Activated CD8-positive, alpha-beta memory T cell treated with anti-CD3 and anti-CD28 coated beads, Interleukin-2, amount 50 U/mL, for 4 hours (primary cell): Measurements from ENCODE around the gene MYO5C.

ENCODE experiments used
- DNase-seq: peaks from one replicate; pipeline ENCODE4 v3.0.0-alpha.2; 2020

Gene MYO5C, protein sequence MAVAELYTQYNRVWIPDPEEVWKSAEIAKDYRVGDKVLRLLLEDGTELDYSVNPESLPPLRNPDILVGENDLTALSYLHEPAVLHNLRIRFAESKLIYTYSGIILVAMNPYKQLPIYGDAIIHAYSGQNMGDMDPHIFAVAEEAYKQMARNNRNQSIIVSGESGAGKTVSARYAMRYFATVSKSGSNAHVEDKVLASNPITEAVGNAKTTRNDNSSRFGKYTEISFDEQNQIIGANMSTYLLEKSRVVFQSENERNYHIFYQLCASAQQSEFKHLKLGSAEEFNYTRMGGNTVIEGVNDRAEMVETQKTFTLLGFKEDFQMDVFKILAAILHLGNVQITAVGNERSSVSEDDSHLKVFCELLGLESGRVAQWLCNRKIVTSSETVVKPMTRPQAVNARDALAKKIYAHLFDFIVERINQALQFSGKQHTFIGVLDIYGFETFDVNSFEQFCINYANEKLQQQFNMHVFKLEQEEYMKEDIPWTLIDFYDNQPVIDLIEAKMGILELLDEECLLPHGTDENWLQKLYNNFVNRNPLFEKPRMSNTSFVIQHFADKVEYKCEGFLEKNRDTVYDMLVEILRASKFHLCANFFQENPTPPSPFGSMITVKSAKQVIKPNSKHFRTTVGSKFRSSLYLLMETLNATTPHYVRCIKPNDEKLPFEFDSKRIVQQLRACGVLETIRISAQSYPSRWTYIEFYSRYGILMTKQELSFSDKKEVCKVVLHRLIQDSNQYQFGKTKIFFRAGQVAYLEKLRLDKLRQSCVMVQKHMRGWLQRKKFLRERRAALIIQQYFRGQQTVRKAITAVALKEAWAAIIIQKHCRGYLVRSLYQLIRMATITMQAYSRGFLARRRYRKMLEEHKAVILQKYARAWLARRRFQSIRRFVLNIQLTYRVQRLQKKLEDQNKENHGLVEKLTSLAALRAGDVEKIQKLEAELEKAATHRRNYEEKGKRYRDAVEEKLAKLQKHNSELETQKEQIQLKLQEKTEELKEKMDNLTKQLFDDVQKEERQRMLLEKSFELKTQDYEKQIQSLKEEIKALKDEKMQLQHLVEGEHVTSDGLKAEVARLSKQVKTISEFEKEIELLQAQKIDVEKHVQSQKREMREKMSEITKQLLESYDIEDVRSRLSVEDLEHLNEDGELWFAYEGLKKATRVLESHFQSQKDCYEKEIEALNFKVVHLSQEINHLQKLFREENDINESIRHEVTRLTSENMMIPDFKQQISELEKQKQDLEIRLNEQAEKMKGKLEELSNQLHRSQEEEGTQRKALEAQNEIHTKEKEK (N-terminal part only)

DNA sequence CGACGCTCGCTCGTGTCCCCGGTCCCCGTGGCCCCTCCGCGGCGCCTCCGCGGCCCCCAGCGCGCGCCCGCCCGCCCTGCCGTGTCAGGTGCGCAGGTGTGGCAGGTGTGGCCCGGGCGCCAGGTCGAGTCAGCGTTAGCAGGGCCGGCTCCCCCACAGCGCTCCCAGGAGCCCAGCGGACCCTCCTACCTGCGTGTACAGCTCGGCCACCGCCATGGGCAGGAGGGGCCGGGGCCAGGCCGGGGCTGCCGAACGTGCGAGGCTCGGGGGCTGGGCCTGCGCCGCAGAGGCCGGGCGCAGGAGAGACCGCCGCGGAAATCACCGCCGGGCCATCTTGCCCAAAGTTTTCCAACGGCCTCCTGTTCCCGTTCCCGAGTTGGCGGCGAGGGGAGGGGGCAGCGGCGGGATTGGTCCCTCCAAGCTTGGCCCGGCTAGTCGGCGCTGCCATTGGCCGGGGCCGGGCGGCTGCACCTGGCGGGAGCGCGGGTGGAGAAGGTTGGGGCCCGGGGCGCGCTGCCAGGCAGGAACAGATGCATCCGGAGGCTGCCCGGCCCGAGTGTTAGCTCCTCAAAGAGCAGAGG, at the start of gene MYO5C:
Gene MYO5C, minus strand, starts transcription at position 384 of the 581 bp plus-strand sequence. Its CDS starts 168 bp downstream, at position 216.
- no peak for DNase-seq

DNA sequence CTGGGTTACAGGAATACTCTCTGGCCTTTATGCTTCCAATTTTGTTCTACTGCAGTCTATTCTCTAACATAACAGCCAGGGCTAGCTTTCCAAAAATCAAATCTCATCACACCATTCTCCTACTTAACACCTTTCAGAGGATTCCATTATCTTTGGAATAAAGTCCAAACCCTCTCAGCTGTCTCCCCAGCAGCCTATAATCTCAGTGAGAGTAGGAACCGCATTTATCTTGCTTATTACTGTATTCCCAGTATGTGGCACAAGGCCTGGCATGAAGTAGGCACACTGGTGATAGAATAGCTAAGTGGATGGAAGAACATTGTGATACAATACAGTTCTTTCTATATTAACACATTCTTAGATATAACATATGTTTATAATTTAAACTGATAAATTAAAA, 49.0 kb upstream of the MYO5C start:
- DNase-seq, result no peak

DNA sequence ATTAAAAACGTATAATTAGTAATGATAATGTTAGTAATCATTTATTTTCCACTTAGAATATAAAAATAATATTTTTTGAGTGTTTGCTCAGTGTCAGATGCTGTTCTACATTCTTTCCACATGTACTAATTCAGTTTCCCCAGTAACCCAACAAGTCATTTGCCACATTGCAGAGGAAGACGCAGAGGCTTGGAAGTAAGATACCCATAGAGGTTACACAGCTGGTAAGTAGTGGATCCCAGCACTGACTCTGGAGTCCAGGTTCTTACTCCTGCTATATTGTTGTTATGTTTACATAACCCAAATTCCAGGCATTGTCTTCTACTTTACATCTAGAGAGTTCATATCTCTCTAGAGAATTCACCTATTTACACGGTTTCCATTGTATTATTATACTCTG, 48.2 kb upstream of the MYO5C start:
- DNase-seq, result no peak

DNA sequence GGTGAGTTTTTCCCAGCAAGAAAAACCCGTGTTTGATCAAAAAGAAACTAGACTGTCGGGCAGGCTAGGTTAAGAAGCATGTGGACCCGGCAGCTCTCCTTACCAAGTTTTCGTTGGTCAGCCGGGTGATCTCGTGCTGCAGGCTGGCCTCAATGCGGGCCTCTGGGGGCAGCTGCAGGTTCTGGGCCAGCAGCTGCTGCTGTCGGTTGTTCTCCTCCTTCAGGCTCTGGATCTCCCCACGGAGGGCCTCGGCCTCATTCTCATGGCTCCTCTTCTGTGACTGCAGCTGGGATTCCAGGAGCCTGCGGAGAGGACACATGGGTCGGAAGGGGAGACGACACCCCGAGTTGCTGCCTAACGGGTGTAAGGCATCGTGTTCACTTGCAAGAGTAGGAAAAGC, 44.5 kb upstream of the MYO5C start:
- DNase-seq, result no peak

DNA sequence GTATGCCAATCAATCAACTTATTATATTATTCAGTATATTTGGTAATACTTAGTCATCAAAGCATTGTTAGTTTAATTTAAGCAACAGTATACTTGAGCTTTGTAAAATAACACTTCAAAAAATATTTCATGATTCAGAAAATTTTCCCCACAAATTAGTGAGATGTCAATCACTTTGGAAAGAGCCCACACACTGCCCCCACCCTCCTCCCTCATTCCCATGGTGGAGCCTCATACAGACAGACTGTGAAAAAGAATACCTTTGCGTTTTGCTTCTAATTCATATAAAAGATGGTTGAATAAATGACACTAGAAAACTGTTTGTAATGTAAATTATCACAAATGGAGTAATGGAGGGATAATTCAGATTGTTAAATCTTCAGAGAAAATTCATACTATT, 43.3 kb upstream of the MYO5C start:
- DNase-seq, result no peak

DNA sequence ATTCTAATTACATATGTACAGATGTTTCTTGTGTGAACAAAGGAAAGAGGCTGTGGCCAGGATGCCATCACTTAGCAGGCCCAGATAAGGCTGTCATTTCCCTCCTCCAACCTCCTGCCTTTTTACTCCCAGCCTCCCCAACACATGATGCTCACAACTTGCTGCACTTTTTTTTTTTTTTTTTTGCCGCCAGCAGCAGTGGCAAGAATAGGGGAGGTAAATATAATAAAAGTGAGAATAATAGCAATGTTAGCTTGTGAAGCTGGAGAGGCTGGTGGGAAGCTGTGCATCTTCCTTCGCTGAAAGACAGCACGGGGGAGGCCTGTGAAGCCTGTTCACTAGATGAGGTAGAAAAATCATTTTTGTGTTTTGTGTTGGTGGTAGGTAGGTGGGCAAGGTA, 42.5 kb upstream of the MYO5C start:
- no peak for DNase-seq

DNA sequence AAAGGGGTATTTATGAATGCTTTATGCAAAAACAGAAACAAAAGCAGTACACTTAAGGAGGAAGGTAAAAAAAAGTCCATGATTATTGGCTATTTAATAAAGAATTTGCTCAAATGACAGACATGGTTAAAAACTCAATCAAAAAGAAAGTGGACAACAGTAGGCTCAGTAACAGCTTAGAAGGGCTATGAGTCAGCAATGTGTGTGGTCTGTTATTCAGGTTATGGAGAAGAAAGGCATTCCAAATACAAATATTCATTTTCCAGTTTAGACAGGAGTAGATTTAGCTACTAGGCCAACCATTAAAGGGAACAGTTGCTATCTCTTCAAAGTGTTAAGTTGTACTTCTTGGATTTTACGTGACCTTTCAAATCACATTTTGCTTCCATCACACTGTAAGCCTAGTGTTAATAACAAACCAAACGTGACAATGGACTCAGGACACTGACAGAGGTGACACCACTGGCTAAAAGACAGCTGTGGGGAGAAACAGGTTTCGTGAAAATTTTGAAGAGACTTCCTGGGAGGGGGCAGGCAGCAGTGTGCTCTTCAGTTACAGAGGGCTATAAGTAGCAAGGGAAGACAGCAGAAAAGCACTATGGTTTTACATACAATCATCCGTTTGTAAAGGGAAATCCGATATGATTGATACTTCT, 41.7 kb upstream of the MYO5C start:
- DNase-seq, result no peak

DNA sequence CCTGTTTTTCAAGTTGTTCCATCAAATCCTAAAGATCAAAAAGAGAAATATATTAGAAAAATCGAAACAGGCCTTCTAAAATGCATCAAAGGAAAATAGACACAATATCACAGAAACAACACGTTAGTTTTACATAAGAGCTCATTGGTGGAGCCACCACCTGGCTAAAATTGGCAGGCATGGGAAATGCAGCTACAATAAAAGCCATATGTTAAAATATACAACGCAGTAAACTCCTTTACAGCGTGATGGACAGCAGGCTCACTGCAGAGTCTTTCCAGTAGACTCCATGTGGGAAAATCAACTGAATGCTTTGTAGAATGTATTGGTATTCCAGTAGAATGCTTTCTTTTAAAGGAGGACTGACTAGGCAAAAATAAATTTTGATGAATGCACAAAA, 40.9 kb upstream of the MYO5C start:
- no peak for DNase-seq

DNA sequence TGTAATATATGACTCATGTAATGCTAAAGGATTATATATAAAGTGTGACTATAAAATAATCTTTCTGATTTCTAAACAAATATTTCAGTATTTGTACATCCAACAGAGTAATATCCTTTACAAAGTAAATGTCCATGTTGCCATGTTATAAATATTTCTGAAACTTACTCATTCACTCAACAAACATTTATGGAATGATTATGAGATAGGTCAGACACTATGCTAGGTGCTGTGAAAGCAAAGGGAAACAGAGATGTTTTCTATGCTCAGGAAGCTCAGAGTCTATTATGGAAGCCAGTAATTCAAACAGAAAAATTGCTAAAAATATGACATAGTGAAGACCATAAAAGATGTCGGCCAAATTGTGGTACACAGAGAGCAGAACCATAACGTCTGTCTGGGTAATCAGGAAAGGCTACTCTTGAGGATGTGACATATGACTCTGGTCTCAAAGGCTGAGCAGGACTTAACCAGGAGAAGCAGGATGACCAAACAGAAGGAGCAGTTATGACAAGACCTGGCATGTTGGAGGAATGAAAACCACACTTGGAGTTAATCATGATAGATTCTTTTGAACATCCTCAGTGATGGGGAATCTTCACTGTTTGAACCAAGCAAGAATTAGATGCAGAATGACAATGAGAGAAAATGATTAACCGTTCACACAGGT, 39.0 kb upstream of the MYO5C start:
- DNase-seq, result no peak

DNA sequence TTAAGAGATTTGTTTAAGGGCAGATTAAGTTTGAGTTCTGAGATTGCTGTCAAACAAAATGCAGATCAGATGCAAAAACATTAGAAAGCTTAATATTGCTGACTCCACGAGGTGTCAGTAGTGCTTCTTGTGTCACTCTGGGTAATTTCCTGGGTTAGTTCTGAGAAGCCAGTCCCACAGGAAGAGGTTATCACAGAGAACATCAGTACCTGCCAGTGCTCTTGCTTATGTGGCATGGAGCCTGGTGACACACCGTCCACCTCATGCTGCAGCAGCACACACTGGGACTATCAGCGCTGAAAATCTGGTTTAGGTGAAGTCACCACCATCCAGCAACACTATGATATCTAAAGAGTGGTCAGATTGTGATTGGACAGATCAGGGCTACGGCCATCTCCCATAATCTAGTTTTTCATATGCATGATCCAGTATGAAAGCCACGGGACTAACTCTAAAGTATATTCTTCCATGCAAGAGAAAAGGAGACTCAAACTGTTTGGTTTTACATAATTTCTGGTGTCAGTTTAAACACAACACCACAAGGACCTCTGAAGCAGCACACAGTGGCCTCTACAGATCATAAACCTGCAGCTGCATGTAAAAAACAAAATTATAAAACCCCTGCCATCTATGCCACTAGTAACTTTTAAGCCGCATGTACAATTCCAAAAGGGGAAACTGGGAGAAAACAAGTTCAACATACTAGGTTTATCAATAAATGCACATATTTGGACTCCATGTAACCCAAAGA, 36.1 kb upstream of the MYO5C start:
- DNase-seq, result peak; percentile 34

DNA sequence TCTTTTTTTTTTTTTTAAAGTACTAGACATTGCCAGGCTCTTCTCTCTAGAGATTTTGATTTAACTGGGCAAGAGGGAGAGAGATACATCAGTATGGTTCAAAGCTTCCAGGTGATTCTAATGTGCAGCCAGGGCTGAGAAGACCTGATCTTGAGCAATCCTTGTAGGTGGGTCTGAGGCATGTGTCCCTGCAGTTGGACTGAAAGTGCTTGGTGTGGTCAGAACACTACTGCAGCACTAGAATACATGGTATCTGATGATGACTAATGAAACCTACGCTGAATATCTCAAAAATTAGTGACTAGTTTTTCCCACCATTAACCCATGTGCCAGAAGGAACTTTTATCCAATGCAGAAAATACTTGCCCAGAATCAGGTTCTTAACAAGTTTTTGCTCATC, 34.4 kb upstream of the MYO5C start:
- no peak for DNase-seq

DNA sequence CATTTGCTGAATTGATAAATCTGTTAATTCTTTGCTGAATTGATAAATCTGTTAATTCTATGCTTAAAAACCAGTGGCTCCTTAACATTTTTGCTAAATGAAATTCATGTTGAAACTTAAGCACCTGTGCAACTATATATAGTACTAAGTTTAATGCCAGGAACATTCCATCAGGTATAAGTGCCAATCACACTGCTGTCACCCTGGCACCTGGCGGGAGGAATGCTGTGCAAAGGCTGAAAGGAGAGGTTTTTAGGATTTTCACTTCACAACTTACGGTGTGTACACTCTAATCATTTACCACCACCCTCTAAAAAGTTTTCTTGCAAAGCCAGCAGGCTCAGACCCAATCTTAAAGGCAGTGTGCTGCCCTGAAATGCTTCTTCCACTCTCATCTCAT, 33.5 kb upstream of the MYO5C start:
- DNase-seq, result no peak

DNA sequence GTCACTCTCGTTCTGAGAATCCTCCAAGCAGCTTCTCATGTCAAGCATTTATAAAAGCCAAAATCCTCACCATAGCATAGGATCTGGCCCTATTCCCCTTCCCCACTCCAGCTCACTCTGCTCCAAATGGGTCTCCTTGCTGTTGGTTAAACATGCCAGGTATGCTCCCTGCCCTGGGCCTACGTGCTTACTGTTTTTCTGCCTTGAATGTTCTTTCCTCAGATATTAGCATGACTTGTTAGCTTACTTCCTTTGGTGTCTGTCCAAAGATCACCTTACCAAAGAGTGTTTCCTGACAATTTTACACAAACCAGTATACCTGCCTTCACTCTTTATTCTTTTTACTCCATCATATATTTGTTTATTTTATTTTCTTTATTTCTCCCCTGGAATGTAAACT, 33.1 kb upstream of the MYO5C start:
- DNase-seq, result no peak

DNA sequence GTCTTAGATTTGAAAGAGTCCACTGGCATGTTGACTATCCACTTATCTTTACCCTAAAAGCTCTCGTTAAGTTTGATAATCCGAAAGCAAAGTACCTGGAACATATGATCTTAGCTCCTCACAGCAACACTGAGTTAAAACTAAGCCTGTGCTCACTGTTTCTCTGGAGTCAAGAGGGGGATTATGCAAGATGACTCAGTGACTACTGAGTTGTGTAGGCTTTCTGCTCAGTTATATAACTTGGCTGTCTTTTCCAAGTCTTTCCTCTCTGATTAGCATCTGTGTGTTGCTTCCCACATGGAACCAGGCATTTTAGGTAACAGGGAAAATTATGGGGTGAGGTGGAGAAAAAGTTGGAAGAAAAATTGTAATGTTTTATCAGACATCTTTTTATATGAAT, 31.2 kb upstream of the MYO5C start:
- DNase-seq, result no peak

DNA sequence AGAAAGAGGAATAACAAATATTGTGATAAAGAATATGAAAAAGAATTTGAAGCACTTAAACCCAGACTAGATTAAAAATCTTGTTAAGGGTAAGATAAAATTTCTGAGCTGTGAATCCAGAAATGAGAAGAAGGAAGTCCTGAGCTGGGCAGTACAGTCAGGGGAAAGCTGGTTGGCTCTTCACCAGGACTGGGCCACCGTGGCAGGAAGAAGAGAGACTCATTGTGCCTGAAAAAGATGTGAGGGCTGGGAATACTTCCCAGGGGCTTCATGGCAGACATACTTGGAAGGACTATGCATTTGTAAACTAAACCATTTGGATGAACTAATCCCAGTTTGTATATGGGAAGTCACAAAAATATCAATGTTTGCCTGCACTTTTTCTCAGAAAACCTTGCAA, 28.5 kb upstream of the MYO5C start:
- no peak for DNase-seq

DNA sequence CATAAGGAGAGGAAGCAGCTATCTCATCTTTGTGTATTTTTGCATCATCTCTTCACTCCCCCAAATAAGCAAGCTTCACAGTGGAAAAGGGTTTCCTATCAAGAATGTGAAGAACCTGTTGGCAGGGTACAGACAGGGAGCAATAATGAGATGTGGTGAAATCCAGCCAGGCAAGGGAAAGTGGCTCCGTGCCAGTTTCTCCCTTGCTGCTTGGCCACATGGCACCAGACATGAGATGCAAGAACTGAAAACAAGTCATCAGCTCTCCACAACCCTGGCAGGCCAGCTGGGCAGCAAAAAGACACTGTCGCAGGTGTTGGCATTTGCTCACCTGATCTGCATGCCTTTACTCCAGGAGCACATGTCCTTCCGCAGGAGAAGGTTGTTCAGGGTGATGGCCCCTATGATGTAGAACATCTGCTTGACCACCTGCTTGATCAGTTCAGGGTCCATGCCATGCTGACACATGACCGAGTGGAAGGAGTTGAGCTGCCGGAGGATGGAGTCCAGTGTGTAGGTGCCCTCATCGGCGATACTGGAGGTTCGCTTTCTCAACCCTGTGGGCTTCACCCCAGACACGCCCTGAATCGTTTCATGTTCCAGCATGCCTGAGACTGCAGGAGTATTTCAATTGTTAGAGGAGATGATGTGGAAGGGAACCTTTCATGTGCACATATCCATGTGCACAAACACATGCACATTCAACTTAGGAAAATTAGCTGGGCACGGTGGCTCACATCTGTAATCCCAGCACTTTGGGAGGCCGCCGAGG, 23.3 kb upstream of the MYO5C start:
- DNase-seq, result no peak

DNA sequence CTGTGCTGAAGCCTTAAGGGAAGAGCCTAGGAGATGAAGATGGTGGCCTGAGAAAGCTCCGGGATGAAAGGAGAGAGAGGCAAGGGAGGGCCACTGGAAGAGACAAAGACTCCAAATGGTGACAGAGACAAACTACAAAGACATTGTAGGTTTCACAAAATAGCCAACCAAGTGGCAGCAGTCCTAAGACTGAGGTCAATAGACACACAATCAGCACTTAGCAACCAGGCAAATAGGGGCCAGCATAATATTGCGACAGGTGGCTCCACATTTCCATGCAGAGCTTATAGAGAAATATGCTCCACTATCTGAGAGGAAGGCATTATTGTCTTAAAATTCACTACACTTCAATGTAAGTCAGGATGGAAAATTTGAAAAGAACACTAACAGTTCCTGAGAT, 22.1 kb upstream of the MYO5C start:
- DNase-seq, result no peak

DNA sequence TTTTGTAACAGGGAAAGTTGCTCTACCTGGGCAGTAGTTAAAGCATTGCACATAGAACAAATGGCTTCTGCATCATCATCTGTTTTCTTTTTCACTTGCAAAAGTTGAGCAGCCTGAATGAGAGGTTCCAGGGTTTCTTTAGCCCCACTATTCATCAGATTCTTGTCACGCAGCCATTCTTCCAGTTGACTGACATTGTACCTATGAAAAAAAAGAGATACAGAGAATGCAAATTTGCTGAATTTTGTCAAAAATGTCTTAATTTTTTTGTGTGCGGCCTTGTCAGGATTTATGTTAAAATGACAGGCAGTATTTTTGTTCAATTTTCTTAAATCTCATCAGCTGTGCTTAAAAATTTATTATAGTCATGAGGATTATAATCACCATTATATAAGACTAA, 21.4 kb upstream of the MYO5C start:
- no peak for DNase-seq

DNA sequence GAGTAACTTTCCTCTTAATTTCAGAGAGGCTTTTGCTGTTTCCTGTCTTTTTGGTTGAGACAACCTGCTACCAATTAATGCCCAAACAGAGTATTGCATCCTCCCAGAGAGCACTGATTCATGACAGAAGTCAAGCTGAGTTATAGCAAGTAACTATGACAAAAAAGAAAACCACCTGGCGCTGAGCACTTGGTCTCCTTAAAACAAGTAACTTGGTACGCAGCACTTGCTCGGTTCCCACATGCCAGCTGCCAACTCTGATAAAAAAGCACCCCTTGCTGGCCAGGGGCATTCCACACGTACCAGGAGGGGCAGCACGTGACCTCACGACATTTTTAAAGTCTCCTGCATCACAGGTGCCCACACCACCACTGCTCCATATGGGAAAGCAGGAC, 13.5 kb upstream of the MYO5C start:
- no peak for DNase-seq

DNA sequence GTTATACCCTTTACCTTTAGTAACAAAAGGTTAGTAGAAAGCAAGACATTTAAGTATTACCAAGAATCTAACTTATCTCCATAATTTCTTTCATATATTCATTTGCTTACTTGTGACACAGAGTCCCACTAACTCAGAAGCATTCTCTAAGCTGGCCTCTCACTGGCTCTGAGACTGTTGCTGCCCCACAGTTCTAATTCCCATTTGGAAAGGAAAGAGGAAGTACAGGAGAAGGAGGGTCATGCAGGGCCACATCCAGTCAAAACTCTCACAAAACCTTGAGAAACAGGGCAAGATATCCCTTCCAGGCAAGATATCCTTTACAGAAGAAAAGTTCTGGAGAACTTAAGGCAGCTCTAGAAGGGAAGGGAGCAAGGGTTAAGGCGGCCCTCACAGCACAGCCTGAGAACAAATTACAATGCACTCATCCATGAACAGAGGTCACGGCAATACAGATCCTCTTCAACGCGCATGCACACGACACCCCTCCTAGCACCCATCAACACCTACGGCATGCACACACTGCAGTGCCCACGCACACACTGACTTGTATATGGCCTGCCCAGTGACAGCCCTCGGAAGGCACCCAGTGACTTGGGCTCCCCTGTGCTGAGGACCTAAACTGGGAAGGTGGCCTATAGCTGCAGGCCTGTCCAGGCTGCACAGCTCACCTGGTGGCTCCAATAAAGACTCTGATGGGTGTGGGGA, 13.0 kb upstream of the MYO5C start:
- no peak for DNase-seq
